ENCODE data around the gene JTB. TPM values are rescaled to one million over a fixed set of nuclear protein-coding genes. Genes with fewer than 3 reads are reported as not detected.
"Not testable (repeated sequence)": the region's sequence is repeated elsewhere in the genome, so short reads cannot be mapped to it uniquely, and the experiment has no call there.

JTB gene
- 57.5 TPM for total RNA-seq

- DNase-seq (ENCODE audit: low spot score in 2 of 2), result peak; percentile 88 to 89
- FAIRE-seq, result no peak
Measured at GRCh38 chr1:153977250-153978240, at the start of gene JTB. TSS of gene JTB (minus strand) at chr1:153977674. CDS start at chr1:153977252, 422 bp downstream.

GRCh38 chr1:154019940-154020339 lies 42.5 kb upstream of the JTB start:
- DNase-seq (ENCODE audit: low spot score in 2 of 2) (no peak), FAIRE-seq (no peak)

- FAIRE-seq (no peak), DNase-seq (ENCODE audit: low spot score in 2 of 2) (no peak)
Measured at GRCh38 chr1:154019269-154019668, 41.8 kb upstream of the JTB start.

GRCh38 chr1:154014154-154014907 lies 36.9 kb upstream of the JTB start:
- no peak for FAIRE-seq

GRCh38 chr1:154012543-154012942 lies 35.1 kb upstream of the JTB start:
- DNase-seq (ENCODE audit: low spot score in 2 of 2); FAIRE-seq: not testable (repeated sequence)

More at GRCh38 chr1:154014154-154014907, 36.9 kb upstream of the JTB start:
- DNase-seq (ENCODE audit: low spot score in 2 of 2), result no peak

GRCh38 chr1:154012129-154012528 lies 34.7 kb upstream of the JTB start:
- DNase-seq (ENCODE audit: low spot score in 2 of 2), result no peak
- no peak for FAIRE-seq

- DNase-seq (ENCODE audit: low spot score in 2 of 2) (no peak), FAIRE-seq (no peak)
Measured at GRCh38 chr1:154006136-154006535, 28.7 kb upstream of the JTB start.

- no peak for DNase-seq (ENCODE audit: low spot score in 2 of 2)
- FAIRE-seq, result no peak
Measured at GRCh38 chr1:154000420-154000819, 22.9 kb upstream of the JTB start.

- not testable (repeated sequence) for DNase-seq (ENCODE audit: low spot score in 2 of 2); FAIRE-seq
Measured at GRCh38 chr1:153996882-153997281, 19.4 kb upstream of the JTB start.

GRCh38 chr1:153995640-153996039 lies 18.2 kb upstream of the JTB start:
- FAIRE-seq (no peak), DNase-seq (ENCODE audit: low spot score in 2 of 2) (no peak)

- no peak for FAIRE-seq
Measured at GRCh38 chr1:153995202-153995601, 17.7 kb upstream of the JTB start.

GRCh38 chr1:153991806-153992205 lies 14.3 kb upstream of the JTB start:
- no peak for FAIRE-seq

More at GRCh38 chr1:153995202-153995601, 17.7 kb upstream of the JTB start:
- no peak for DNase-seq (ENCODE audit: low spot score in 2 of 2)

GRCh38 chr1:153991151-153991630 lies 13.7 kb upstream of the JTB start:
- no peak for DNase-seq (ENCODE audit: low spot score in 2 of 2)
- no peak for FAIRE-seq

More at GRCh38 chr1:153991806-153992205, 14.3 kb upstream of the JTB start:
- no peak for DNase-seq (ENCODE audit: low spot score in 2 of 2)

- DNase-seq (ENCODE audit: low spot score in 2 of 2) (peak; percentile 88 to 92), FAIRE-seq (peak; percentile 48)
Measured at GRCh38 chr1:153990468-153991150, 13.1 kb upstream of the JTB start, which contains the start of gene RPS27. TSS of gene RPS27 (plus strand) at chr1:153990762. CDS start at chr1:153990797, 35 bp downstream.

- FAIRE-seq, result no peak
Measured at GRCh38 chr1:153987621-153988020, 10.1 kb upstream of the JTB start.

GRCh38 chr1:153985941-153986761 lies 8.7 kb upstream of the JTB start, which contains the start of gene RAB13:
TSS of gene RAB13 (minus strand) at chr1:153986339. CDS start at chr1:153986236, 103 bp downstream.
- DNase-seq (ENCODE audit: low spot score in 2 of 2) (peak; percentile 59 to 76), FAIRE-seq (no peak)

More at GRCh38 chr1:153987621-153988020, 10.1 kb upstream of the JTB start:
- no peak for DNase-seq (ENCODE audit: low spot score in 2 of 2)

- FAIRE-seq (no peak), DNase-seq (ENCODE audit: low spot score in 2 of 2) (peak in 1 of 2 donors; percentile 54)
Measured at GRCh38 chr1:153985341-153985912, 8.0 kb upstream of the JTB start.

- no peak for FAIRE-seq
- DNase-seq (ENCODE audit: low spot score in 2 of 2), result no peak
Measured at GRCh38 chr1:153984123-153984894, 6.8 kb upstream of the JTB start.

Data from frontal cortex (tissue), 4 donors.